ENCODE measurements around the gene DCAF5.

- TF ChIP-seq CTCF (IDR thresholded peaks at IDR 0.05) (no peak), POLR2A (IDR thresholded peaks at IDR 0.05) (no peak), POLR2AphosphoS5 (IDR thresholded peaks at IDR 0.05) (no peak), EP300 (IDR thresholded peaks at IDR 0.05) (no peak)
These were observed 58.4 kb downstream of the DCAF5 start for GRCh38 chr14:69094481-69094880.
